Aorta (tissue), 5 donors: Measurements from ENCODE around the gene TNNT2. TPM values are rescaled to one million over a fixed set of nuclear protein-coding genes. Genes with fewer than 3 reads are reported as not detected.

ENCODE experiments used
- ATAC-seq: fragments of 200-7000 bp; cut with Tn5 transposase; one replicate; pipeline ENCODE4 v1.9.1; 2022; ENCODE audit warnings: moderate library complexity; ENCODE audit not compliant: low FRiP score
- DNase-seq, 2 donors: peaks; one replicate each; pipeline ENCODE4 v3.0.0-alpha.2; 2020
- H3K27ac ChIP-seq, 2 donors: one replicate each; pipeline ENCODE4 v1.5.1; 2013; ENCODE audit warnings: low read length in 2 of 2, mild to moderate bottlenecking in 2 of 2, moderate library complexity in 2 of 2, control low read depth in 1 of 2, inconsistent platforms in 1 of 2, low read depth in 1 of 2
- H3K27me3 ChIP-seq, 2 donors: one replicate each; pipeline ENCODE4 v1.6.1; 2013; ENCODE audit warnings: control low read depth in 1 of 2, low read length in 1 of 2, mild to moderate bottlenecking in 1 of 2, moderate library complexity in 1 of 2; ENCODE audit not compliant: insufficient read depth in 2 of 2, control insufficient read depth in 1 of 2
- H3K36me3 ChIP-seq, 2 donors: one replicate each; pipeline ENCODE4 v1.6.1; 2013; ENCODE audit warnings: control low read depth in 1 of 2, low read length in 1 of 2, mild to moderate bottlenecking in 1 of 2; ENCODE audit not compliant: insufficient read depth in 2 of 2, control insufficient read depth in 1 of 2
- H3K4me1 ChIP-seq, 2 donors: one replicate each; pipeline ENCODE4 v1.6.1; 2013; ENCODE audit warnings: low read length in 2 of 2, control low read depth in 1 of 2, mild to moderate bottlenecking in 1 of 2, moderate library complexity in 1 of 2; ENCODE audit not compliant: insufficient read depth in 2 of 2, control insufficient read depth in 1 of 2
- H3K4me3 ChIP-seq, 2 donors: one replicate each; pipeline ENCODE4 v1.5.1; 2013; ENCODE audit warnings: low read length in 2 of 2, control low read depth in 1 of 2, mild to moderate bottlenecking in 1 of 2
- H3K9me3 ChIP-seq: one replicate; pipeline ENCODE4 v1.6.1; 2013; ENCODE audit warnings: mild to moderate bottlenecking, low read length; ENCODE audit not compliant: control insufficient read depth
- WGBS, 2 donors: extraction: QIAGEN DNeasy Blood & Tissue Kit; methylation state at CpG; one replicate each; pipeline ENCODE4 v1.1.7; 2013; 5-methylcytosine and 5-hydroxymethylcytosine counted together
- intact Hi-C, 2 donors: fragments of 100-400 bp; cut with DNase I; formaldehyde crosslinking; loops; one replicate each; pipeline versions ENCODE4 v1.14.2 to v1.15.0; 2022
- polyA plus RNA-seq, 2 donors: library from polyadenylated mRNA; stranded (reverse); fragments of 200-250 nt; gene quantifications; one replicate each; pipeline ENCODE4 v1.2.3, GENCODE V29; 2013
- total RNA-seq, 2 donors: library from RNA; stranded (reverse); fragmentation: NEBNext Ultra II Directional; extraction: Animal tissue kit (Norgen Biotek cat#: 25700); gene quantifications; one replicate each; pipeline ENCODE4 v1.2.1, GENCODE V29; 2021
- donor health status: healthy with polysubstance abuse.
- donor health status: Bipolar disorder and iron deficiency.
- donor health status: DM: no; HTN: no; CAD: no.
- donor health status: DM: no; HTN: no; CAD: no.
- donor health status: DM: yes; HTN: yes; CAD: no.

The TNNT2 gene
- total and polyA plus RNA-seq, 4 donors = 0.21 to 24.0 (median 0.70) TPM

GRCh38 chr1:201346987-201347386, 30.5 kb downstream of the TNNT2 start:
- Histone ChIP-seq H3K36me3 (no peaks in the 10 kb centered on the region), H3K9me3 (no peaks in the 10 kb centered on the region), H3K4me1 (no peaks in the 10 kb centered on the region), H3K27ac (no peak overlapping the region), H3K27me3 (no peaks in the 10 kb centered on the region), H3K4me3 (no peak overlapping the region)
- WGBS, 2 donors = 31 to 32% methylated on average over 2 of the region's 2 CpGs
- DNase-seq (no peak), ATAC-seq (no peak)
- intact Hi-C loops = no loop called here

- Histone ChIP-seq H3K36me3 (no peaks in the 10 kb centered on the region), H3K27ac (no peak overlapping the region), H3K27me3 (no peaks in the 10 kb centered on the region), H3K9me3 (no peaks in the 10 kb centered on the region), H3K4me1 (no peaks in the 10 kb centered on the region), H3K4me3 (no peak overlapping the region)
- 53 to 65% methylated on average over 5 of the region's 5 CpGs for WGBS, 2 donors
- ATAC-seq (no peak), DNase-seq (peak; percentile 27 to 41)
- intact Hi-C loops = no loop called here
These were observed 31.0 kb downstream of the TNNT2 start for GRCh38 chr1:201346337-201346939.

DNA sequence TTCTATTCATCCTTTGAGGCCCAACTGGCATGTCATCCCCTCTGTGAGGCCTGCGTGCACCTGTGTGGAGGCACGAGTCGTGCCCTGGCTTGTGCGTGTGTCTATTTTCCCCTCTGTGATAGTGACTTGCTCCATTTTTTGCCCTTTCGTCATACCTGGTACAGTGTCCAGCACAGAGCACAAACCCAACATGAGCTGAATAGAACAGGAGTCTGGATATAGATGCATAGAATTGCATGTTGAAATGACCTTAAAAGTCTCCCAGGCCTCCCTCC, 32.5 kb downstream of the TNNT2 start:
- 95 to 96% methylated on average over 5 of the region's 5 CpGs for WGBS, 2 donors
- Histone ChIP-seq H3K36me3 (no peaks in the 10 kb centered on the region), H3K4me1 (no peaks in the 10 kb centered on the region), H3K27ac (no peak overlapping the region), H3K27me3 (no peaks in the 10 kb centered on the region), H3K9me3 (no peaks in the 10 kb centered on the region), H3K4me3 (no peak overlapping the region)
- DNase-seq (peak; percentile 4 to 24), ATAC-seq (no peak)
- intact Hi-C loops = no loop called here

GRCh38 chr1:201344206-201345080, 33.0 kb downstream of the TNNT2 start:
- DNase-seq = peak; percentile 19 to 57
- Histone ChIP-seq H3K9me3 (no peaks in the 10 kb centered on the region), H3K4me1 (no peaks in the 10 kb centered on the region), H3K4me3 (no peak overlapping the region), H3K27me3 (no peaks in the 10 kb centered on the region), H3K36me3 (no peaks in the 10 kb centered on the region), H3K27ac (no peak overlapping the region)
- 78 to 80% methylated on average over 6 to 7 of the region's 7 CpGs for WGBS, 2 donors
- intact Hi-C loops = no loop called here
- ATAC-seq = no peak

DNA sequence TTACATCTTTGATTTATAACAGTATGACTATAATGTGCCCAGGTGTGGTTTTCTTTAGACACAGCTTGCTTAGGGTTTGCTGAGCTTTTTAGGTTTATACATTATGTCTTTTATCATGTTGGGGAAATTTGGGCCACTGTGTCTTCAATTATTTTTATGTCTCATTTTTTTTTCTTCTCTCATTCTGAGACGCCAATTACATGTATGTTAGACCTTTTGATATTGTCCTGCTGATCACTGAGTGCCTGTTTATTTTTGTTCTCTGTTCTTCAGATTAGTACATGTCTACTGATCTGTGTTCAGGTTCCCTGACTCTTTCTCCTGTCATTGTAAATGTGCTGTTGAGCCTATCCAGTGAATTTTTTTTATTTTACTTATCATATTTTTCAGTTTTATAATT, 36.1 kb downstream of the TNNT2 start:
- H3K4me3 ChIP-seq = no peak overlapping the region
- H3K9me3 ChIP-seq = no peaks in the 10 kb centered on the region
- H3K27me3 ChIP-seq = no peaks in the 10 kb centered on the region
- no peak overlapping the region for H3K27ac ChIP-seq
- ATAC-seq (no peak), DNase-seq (no peak)
- H3K4me1 ChIP-seq = no peaks in the 10 kb centered on the region
- intact Hi-C loops = no loop called here
- no peaks in the 10 kb centered on the region for H3K36me3 ChIP-seq
- 85 to 92% methylated on average over 1 of the region's 1 CpG for WGBS, 2 donors

DNA sequence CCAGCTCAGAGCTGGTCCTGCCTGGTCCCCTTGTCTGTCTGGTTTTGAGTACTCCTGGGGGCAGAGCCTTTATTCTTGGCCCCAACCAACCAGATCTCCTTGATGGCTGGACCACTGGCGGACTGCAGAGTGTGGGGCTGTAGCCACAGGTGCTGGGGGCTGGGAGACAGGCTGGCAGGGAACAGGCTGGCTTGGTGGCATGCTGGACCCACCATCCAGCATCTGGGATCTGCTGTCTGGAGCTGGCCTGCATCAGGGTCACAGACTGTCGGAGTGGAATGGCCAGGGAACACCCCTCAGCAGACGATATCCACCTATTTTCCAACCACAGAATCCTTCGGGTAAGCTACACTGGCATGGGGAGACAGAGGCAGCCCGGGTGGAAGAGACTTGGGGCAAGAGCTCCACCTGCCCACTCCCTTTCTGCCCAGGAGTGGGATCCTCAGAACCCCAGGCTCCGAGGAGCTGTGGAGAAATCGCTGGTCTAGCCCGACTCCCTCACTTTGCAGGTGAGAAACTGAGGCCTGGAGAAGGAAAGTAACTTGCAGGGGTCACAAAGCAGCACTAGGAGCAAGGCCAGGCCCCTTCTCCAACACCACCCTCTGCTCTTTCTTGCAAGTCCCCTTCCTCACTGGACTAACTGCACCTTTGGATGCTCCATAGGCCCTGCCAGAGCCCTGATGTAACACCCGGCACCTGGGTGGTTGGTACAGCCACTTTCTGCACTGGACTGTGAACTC, 40.6 kb downstream of the TNNT2 start:
- DNase-seq = peak; percentile 23 to 53
- 93 to 94% methylated on average over 9 of the region's 9 CpGs for WGBS, 2 donors

DNA sequence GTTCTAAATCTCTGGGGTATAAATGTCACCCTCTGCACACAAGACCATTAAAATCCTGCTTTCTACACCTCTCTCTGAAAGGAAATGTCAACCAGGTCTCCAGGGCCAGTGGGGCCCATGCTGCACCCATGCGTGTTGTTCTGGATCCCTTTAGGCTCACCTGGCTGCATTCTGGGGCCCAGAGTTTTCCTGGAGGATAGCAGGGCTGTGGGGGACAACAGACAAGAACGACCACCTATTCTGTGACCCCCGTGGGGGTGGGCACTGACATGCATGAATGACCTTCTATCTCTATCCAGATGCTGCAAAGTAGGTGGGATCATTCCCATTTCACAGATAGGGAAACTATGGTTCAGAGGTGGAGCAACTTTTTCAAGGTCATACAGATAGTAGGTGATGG, 41.6 kb downstream of the TNNT2 start:
- DNase-seq (peak; percentile 12 to 26), ATAC-seq (no peak)
- H3K27ac ChIP-seq = no peak overlapping the region
- H3K4me1 ChIP-seq = no peaks in the 10 kb centered on the region
- no peaks in the 10 kb centered on the region for H3K9me3 ChIP-seq
- intact Hi-C loops = no loop called here
- WGBS, 2 donors = 80 to 82% methylated on average over 3 of the region's 3 CpGs
- no peaks in the 10 kb centered on the region for H3K36me3 ChIP-seq
- no peaks in the 10 kb centered on the region for H3K27me3 ChIP-seq
- H3K4me3 ChIP-seq = no peak overlapping the region

More for the DNA sequence above, 40.6 kb downstream of the TNNT2 start:
- H3K4me1 ChIP-seq = no peaks in the 10 kb centered on the region
- H3K4me3 ChIP-seq = no peak overlapping the region
- H3K27ac ChIP-seq = no peak overlapping the region
- no peak for ATAC-seq
- H3K27me3 ChIP-seq = no peaks in the 10 kb centered on the region
- no peaks in the 10 kb centered on the region for H3K9me3 ChIP-seq
- intact Hi-C loops = no loop called here
- no peaks in the 10 kb centered on the region for H3K36me3 ChIP-seq

GRCh38 chr1:201335174-201335870, 42.2 kb downstream of the TNNT2 start:
- no peak overlapping the region for H3K27ac ChIP-seq
- no peaks in the 10 kb centered on the region for H3K36me3 ChIP-seq
- intact Hi-C loops = no loop called here
- H3K4me3 ChIP-seq = no peak overlapping the region
- WGBS, 2 donors = 87 to 88% methylated on average over 10 of the region's 10 CpGs
- no peaks in the 10 kb centered on the region for H3K27me3 ChIP-seq
- ATAC-seq = no peak
- H3K4me1 ChIP-seq = no peaks in the 10 kb centered on the region
- DNase-seq = peak; percentile 19 to 40
- no peaks in the 10 kb centered on the region for H3K9me3 ChIP-seq
